ENCODE measurements around the gene LZTR1. TPM values are rescaled to one million over a fixed set of nuclear protein-coding genes. Genes with fewer than 3 reads are reported as not detected.

Gene LZTR1
- total and polyA plus RNA-seq, 2 of the 8 experiments (the other 6 are each of a cell fraction or from before 2014, with no cell fraction given): 22.3 to 31.0 TPM

GRCh38 chr22:20943104-20943933 lies 38.8 kb upstream of the LZTR1 start:
- no peak overlapping the region for H2AFZ ChIP-seq (ENCODE audit: low read length)
- H3K9ac ChIP-seq (replicated peaks in 1 of 4; ENCODE audit: extremely low read depth in 1 of 4, low read depth in 3 of 4, low read length in 3 of 4): no peak overlapping the region
- H4K91ac ChIP-seq (replicated peaks; ENCODE audit: insufficient read length, low read length): no peak overlapping the region
- H3K9me3 ChIP-seq (ENCODE audit: insufficient read depth in 2 of 2, low read depth in 1 of 2, low read length in 1 of 2): no peaks in the 10 kb centered on the region
- H3K27ac ChIP-seq (ENCODE audit: low read depth, low read length): no peak overlapping the region
- H3K79me1 ChIP-seq (ENCODE audit: low read depth, low read length): peaks cover 9% of the 10 kb centered on the region
- H2BK120ac ChIP-seq (replicated peaks; ENCODE audit: low read depth, low read length): no peak overlapping the region
- H3K56ac ChIP-seq (replicated peaks; ENCODE audit: insufficient read length, low read depth, low read length): no peak overlapping the region
- H2AK5ac ChIP-seq (ENCODE audit: low read depth, low read length): no peak overlapping the region
- H3K36me3 ChIP-seq (ENCODE audit: control insufficient read depth in 2 of 4, insufficient read depth in 4 of 4, low read length in 3 of 4): peaks cover 0 to 7% (median under 1%) of the 10 kb centered on the region in 4 experiments; a peak in 2 of 8 replicates
- DNase-seq (ENCODE audit: low read depth in 1 of 2, low spot score in 2 of 2): no peak
- no peak overlapping the region for H2BK5ac ChIP-seq (ENCODE audit: low read depth, low read length)
- ChIA-PET CTCF (ENCODE audit: partially characterized antibody) (interaction anchor here (0.7 to 1.7 kb wide), 3 partner anchors 12 to 139 kb away, joined by 3 to 6 read pairs (median 4); no protein-coding TSS in a partner anchor), POLR2A (ENCODE audit: partially characterized antibody) (no interaction called here)
- peaks cover 43 to 97% of the 10 kb centered on the region in 2 experiments for H3K79me2 ChIP-seq (ENCODE audit: control insufficient read depth in 1 of 2, insufficient read depth in 2 of 2, low read length in 2 of 2)
- H4K5ac ChIP-seq (ENCODE audit: insufficient read length, low read depth, low read length): no peak overlapping the region
- H3K23ac ChIP-seq (ENCODE audit: insufficient read length): no peak overlapping the region
- no peak overlapping the region for H3K4ac ChIP-seq (replicated peaks; ENCODE audit: insufficient read length, low read depth, low read length)
- H2BK12ac ChIP-seq (ENCODE audit: low read depth, low read length): no peak overlapping the region
- H2BK15ac ChIP-seq (ENCODE audit: low read length): no peak overlapping the region
- no peaks in the 10 kb centered on the region; a peak in 1 of 7 replicates for H3K4me1 ChIP-seq (replicated peaks in 1 of 4; ENCODE audit: control insufficient read depth in 3 of 4, insufficient read depth in 4 of 4, low read length in 3 of 4)
- no peaks in the 10 kb centered on the region for H3K23me2 ChIP-seq (ENCODE audit: low read depth, low read length)
- TF ChIP-seq USF2 (IDR thresholded peaks at IDR 0.05; ENCODE audit: low read length) (no peak), SP1 (IDR thresholded peaks at IDR 0.05; ENCODE audit: low read depth, low read length) (no peak), BRCA1 (IDR thresholded peaks at IDR 0.05; ENCODE audit: low read depth, low read length) (no peak), JUN (IDR thresholded peaks at IDR 0.05; ENCODE audit: low read depth, low read length) (no peak), CBX8 (IDR thresholded peaks at IDR 0.05; ENCODE audit: borderline replicate concordance, low read depth, low read length) (no peak), RBBP5 (IDR thresholded peaks at IDR 0.05; ENCODE audit: borderline replicate concordance, low read depth, low read length) (no peak), POLR2A (IDR thresholded peaks at IDR 0.05; ENCODE audit: control extremely low read depth in 1 of 2, low read depth in 2 of 2, low read length in 2 of 2) (no peak)
- H3K14ac ChIP-seq (ENCODE audit: insufficient read length): no peak overlapping the region
- no peaks in the 10 kb centered on the region for H3K27me3 ChIP-seq (replicated peaks in 1 of 4; ENCODE audit: control insufficient read depth in 3 of 4, extremely low read depth in 1 of 4, insufficient read depth in 3 of 4, low read length in 3 of 4)
- WGBS, 2 experiments (ENCODE audit: extremely low coverage in 1 of 2, insufficient coverage in 1 of 2, insufficient read length in 1 of 2, insufficient replicate concordance in 2 of 2, low coverage in 1 of 2, low lambda C conversion rate in 2 of 2, missing lambda C conversion rate in 1 of 2): 88% methylated on average over 8 of the region's 8 CpGs; no CpG with 5 or more reads in 1 of the 2 experiments
- H3K4me2 ChIP-seq (ENCODE audit: insufficient read depth in 1 of 2, low read depth in 2 of 2, low read length in 2 of 2): no peak overlapping the region
- no peak overlapping the region for H3K18ac ChIP-seq (ENCODE audit: extremely low read depth, low read length)
- H4K8ac ChIP-seq (ENCODE audit: extremely low read depth, insufficient read depth, low read length): no peak overlapping the region
- no peak for FAIRE-seq
- H3K4me3 ChIP-seq (ENCODE audit: extremely low read depth in 1 of 4, insufficient read depth in 2 of 4, low read depth in 3 of 4, low read length in 4 of 4): no peak overlapping the region
- no peak overlapping the region for H2BK20ac ChIP-seq (ENCODE audit: low read length)
- peaks cover 33 to 44% of the 10 kb centered on the region in 2 experiments for H4K20me1 ChIP-seq (replicated peaks in 1 of 2; ENCODE audit: control insufficient read depth in 1 of 2, insufficient read depth in 2 of 2, low read length in 2 of 2)
